Measurements from ENCODE around the gene METTL13.

GRCh38 chr1:171740987-171741871 is 40.2 kb upstream of the METTL13 start:
- peak in 2 of 4 experiments; percentile 40 to 43 for TF ChIP-seq CTCF (IDR thresholded peaks at IDR 0.05)
- TF ChIP-seq POLR2A (IDR thresholded peaks at IDR 0.05): no peak
- TF ChIP-seq POLR2AphosphoS5 (IDR thresholded peaks at IDR 0.05): peak; percentile 23
- no peak for TF ChIP-seq EP300 (IDR thresholded peaks at IDR 0.05)

All from gastroesophageal sphincter (tissue), 3 donors.